ENCODE results near the gene DOCK3.

DNA sequence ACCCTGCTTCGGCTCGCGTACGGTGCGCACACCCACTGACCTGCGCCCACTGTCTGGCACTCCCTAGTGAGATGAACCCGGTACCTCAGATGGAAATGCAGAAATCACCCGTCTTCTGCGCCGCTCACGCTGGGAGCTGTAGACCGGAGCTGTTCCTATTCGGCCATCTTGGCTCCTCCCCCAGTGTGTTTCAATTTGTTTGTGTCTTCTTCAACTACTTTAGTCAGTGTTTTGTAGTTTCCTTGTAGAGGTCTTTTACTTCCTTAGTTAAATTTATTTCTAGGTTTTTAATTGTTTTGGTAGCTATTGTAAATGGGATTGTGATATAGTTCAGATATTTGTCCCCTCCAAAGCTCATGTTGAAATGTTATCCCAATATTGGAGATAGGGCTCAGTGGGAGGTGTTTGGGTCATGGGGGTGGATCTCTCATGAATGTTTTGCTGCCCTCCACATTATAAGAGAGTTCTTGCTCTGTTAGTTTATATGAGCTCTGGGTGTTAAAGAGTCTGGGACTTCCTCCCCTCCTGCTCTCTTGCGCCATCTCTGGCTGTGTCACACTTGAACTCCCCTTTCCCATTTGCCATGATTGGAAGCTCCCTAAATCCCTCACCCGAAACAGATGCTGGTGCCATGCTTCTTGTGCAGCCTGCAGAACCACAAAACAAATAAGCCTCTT lies 304.4 kb downstream of the DOCK3 start:
- TF ChIP-seq, protein P1, sequence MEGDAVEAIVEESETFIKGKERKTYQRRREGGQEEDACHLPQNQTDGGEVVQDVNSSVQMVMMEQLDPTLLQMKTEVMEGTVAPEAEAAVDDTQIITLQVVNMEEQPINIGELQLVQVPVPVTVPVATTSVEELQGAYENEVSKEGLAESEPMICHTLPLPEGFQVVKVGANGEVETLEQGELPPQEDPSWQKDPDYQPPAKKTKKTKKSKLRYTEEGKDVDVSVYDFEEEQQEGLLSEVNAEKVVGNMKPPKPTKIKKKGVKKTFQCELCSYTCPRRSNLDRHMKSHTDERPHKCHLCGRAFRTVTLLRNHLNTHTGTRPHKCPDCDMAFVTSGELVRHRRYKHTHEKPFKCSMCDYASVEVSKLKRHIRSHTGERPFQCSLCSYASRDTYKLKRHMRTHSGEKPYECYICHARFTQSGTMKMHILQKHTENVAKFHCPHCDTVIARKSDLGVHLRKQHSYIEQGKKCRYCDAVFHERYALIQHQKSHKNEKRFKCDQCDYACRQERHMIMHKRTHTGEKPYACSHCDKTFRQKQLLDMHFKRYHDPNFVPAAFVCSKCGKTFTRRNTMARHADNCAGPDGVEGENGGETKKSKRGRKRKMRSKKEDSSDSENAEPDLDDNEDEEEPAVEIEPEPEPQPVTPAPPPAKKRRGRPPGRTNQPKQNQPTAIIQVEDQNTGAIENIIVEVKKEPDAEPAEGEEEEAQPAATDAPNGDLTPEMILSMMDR (IDR thresholded peaks at IDR 0.05) = no peak
- TF ChIP-seq ZNF423 (CRISPR knock-in tag; IDR thresholded peaks at IDR 0.05) (no peak), FOXP4 (CRISPR knock-in tag; IDR thresholded peaks at IDR 0.05) (no peak), MAX (CRISPR knock-in tag; IDR thresholded peaks at IDR 0.05) (peak; percentile 13; the same call in 1 of the 2 replicates), SP1 (CRISPR knock-in tag; conservative IDR thresholded peaks at IDR 0.05) (no peak), NFYB (CRISPR knock-in tag; conservative IDR thresholded peaks at IDR 0.05; ENCODE audit: low read depth) (no peak), IRF2 (CRISPR knock-in tag; IDR thresholded peaks at IDR 0.05; ENCODE audit: borderline replicate concordance, low read depth) (no peak), ZNF138 (CRISPR knock-in tag; conservative IDR thresholded peaks at IDR 0.05) (no peak), NR2C2 (CRISPR knock-in tag; IDR thresholded peaks at IDR 0.05) (no peak), ZBTB43 (CRISPR knock-in tag; IDR thresholded peaks at IDR 0.05) (no peak), ZNF121 (CRISPR knock-in tag; IDR thresholded peaks at IDR 0.05) (no peak)
- TF ChIP-seq, protein P2, sequence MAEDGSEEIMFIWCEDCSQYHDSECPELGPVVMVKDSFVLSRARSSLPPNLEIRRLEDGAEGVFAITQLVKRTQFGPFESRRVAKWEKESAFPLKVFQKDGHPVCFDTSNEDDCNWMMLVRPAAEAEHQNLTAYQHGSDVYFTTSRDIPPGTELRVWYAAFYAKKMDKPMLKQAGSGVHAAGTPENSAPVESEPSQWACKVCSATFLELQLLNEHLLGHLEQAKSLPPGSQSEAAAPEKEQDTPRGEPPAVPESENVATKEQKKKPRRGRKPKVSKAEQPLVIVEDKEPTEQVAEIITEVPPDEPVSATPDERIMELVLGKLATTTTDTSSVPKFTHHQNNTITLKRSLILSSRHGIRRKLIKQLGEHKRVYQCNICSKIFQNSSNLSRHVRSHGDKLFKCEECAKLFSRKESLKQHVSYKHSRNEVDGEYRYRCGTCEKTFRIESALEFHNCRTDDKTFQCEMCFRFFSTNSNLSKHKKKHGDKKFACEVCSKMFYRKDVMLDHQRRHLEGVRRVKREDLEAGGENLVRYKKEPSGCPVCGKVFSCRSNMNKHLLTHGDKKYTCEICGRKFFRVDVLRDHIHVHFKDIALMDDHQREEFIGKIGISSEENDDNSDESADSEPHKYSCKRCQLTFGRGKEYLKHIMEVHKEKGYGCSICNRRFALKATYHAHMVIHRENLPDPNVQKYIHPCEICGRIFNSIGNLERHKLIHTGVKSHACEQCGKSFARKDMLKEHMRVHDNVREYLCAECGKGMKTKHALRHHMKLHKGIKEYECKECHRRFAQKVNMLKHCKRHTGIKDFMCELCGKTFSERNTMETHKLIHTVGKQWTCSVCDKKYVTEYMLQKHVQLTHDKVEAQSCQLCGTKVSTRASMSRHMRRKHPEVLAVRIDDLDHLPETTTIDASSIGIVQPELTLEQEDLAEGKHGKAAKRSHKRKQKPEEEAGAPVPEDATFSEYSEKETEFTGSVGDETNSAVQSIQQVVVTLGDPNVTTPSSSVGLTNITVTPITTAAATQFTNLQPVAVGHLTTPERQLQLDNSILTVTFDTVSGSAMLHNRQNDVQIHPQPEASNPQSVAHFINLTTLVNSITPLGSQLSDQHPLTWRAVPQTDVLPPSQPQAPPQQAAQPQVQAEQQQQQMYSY (CRISPR knock-in tag; IDR thresholded peaks at IDR 0.05) = no peak
- TF ChIP-seq, protein P3, sequence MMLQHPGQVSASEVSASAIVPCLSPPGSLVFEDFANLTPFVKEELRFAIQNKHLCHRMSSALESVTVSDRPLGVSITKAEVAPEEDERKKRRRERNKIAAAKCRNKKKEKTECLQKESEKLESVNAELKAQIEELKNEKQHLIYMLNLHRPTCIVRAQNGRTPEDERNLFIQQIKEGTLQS (CRISPR knock-in tag; conservative IDR thresholded peaks at IDR 0.05) = no peak

All from WTC11 (cell line).